Activated CD4-positive, alpha-beta T cell treated with anti-CD3 and anti-CD28 coated beads for 36 hours (primary cell): ENCODE data around the gene STXBP4. TPM values are rescaled to one million over a fixed set of nuclear protein-coding genes. Genes with fewer than 3 reads are reported as not detected.

Experiments used
- ATAC-seq: fragments of 200-7000 bp; cut with Tn5 transposase; one replicate; pipeline ENCODE4 v1.10.0; 2021; ENCODE audit warnings: mild to moderate bottlenecking, moderate library complexity
- CTCF ChIA-PET: fragments of 350-600 bp; sonication (Branson Sonifier 250); formaldehyde crosslinking; loops from one replicate; lab custom pipeline; 2021; ENCODE audit warnings: antibody characterized with exemption; lab: Charles Lee
- POLR2A ChIA-PET: fragments of 350-600 bp; sonication (Branson Sonifier 250); formaldehyde crosslinking; loops from one replicate; lab custom pipeline; 2021; ENCODE audit warnings: antibody characterized with exemption, inconsistent platforms; lab: Charles Lee
- DNase-seq: peaks from one replicate; pipeline ENCODE4 v3.0.0-alpha.2; 2020
- H3K27ac Mint-ChIP-seq: one replicate; pipeline ENCODE4 v1.8.0; 2021; ENCODE audit warnings: mixed read lengths
- H3K27me3 Mint-ChIP-seq: one replicate; pipeline ENCODE4 v1.8.0; 2021; ENCODE audit warnings: mixed read lengths
- H3K36me3 Mint-ChIP-seq: one replicate; pipeline ENCODE4 v1.8.0; 2021; ENCODE audit warnings: low read depth, mixed read lengths
- H3K4me1 Mint-ChIP-seq: one replicate; pipeline ENCODE4 v1.8.0; 2021; ENCODE audit warnings: mixed read lengths
- H3K4me3 Mint-ChIP-seq: one replicate; pipeline ENCODE4 v1.8.0; 2021; ENCODE audit warnings: mild to moderate bottlenecking, moderate library complexity, mixed read lengths
- H3K9me3 Mint-ChIP-seq: one replicate; pipeline ENCODE4 v1.8.0; 2021; ENCODE audit warnings: low read depth, mixed read lengths
- intact Hi-C, 2 experiments: fragments of 100-400 bp; cut with DNase I in 1 of 2; cut with micrococcal nuclease in 1 of 2; formaldehyde crosslinking; loops; one replicate each; pipeline versions ENCODE4 v1.14.2 to v1.15.1; 2022 to 2024; cut with DNase I, micrococcal nuclease
- total RNA-seq, 2 experiments: library from RNA; stranded (reverse); gene quantifications; one replicate each; pipeline ENCODE4 v1.2.3, GENCODE V29; 2021

The STXBP4 gene
- total RNA-seq, 2 experiments from 2014 or later, result 5.4 to 7.2 TPM

- ATAC-seq, result no peak
- no peaks in the 10 kb centered on the region for H3K9me3 Mint-ChIP-seq
- ChIA-PET POLR2A (no interaction called here), CTCF (interaction anchor here (1.6 kb wide), 1 partner anchor 18 kb away, joined by 3 read pairs; no protein-coding TSS in a partner anchor)
- H3K36me3 Mint-ChIP-seq, result peaks cover 6% of the 10 kb centered on the region
- no peak for DNase-seq
- H3K4me3 Mint-ChIP-seq, result no peak overlapping the region
- H3K27me3 Mint-ChIP-seq, result no peaks in the 10 kb centered on the region
- intact Hi-C loops, result no loop called here
- H3K27ac Mint-ChIP-seq, result no peak overlapping the region
- no peaks in the 10 kb centered on the region for H3K4me1 Mint-ChIP-seq
These were observed 188.6 kb downstream of the STXBP4 start for GRCh38 chr17:55157165-55157564.

- peaks cover 4% of the 10 kb centered on the region for H3K36me3 Mint-ChIP-seq
- H3K9me3 Mint-ChIP-seq, result no peaks in the 10 kb centered on the region
- H3K27ac Mint-ChIP-seq, result no peak overlapping the region
- no peaks in the 10 kb centered on the region for H3K27me3 Mint-ChIP-seq
- intact Hi-C loops, result no loop called here
- ChIA-PET POLR2A (no interaction called here), CTCF (no interaction called here)
- DNase-seq (no peak), ATAC-seq (no peak)
- H3K4me1 Mint-ChIP-seq, result no peaks in the 10 kb centered on the region
- H3K4me3 Mint-ChIP-seq, result no peak overlapping the region
These were observed 189.9 kb downstream of the STXBP4 start for GRCh38 chr17:55158439-55158838.

GRCh38 chr17:55159251-55159650 is 190.7 kb downstream of the STXBP4 start:
- peaks cover 4% of the 10 kb centered on the region for H3K36me3 Mint-ChIP-seq
- POLR2A ChIA-PET, result no interaction called here
- DNase-seq (no peak), ATAC-seq (no peak)
- no peaks in the 10 kb centered on the region for H3K4me1 Mint-ChIP-seq
- CTCF ChIA-PET, result no interaction called here
- H3K4me3 Mint-ChIP-seq, result no peak overlapping the region
- H3K27me3 Mint-ChIP-seq, result no peaks in the 10 kb centered on the region
- intact Hi-C loops, result no loop called here
- no peak overlapping the region for H3K27ac Mint-ChIP-seq
- H3K9me3 Mint-ChIP-seq, result no peaks in the 10 kb centered on the region

- ChIA-PET CTCF (no interaction called here), POLR2A (no interaction called here)
- H3K27ac Mint-ChIP-seq, result no peak overlapping the region
- H3K36me3 Mint-ChIP-seq, result peaks cover 4% of the 10 kb centered on the region
- ATAC-seq, result no peak
- DNase-seq, result no peak
- no peak overlapping the region for H3K4me3 Mint-ChIP-seq
- H3K27me3 Mint-ChIP-seq, result no peaks in the 10 kb centered on the region
- no peaks in the 10 kb centered on the region for H3K9me3 Mint-ChIP-seq
- H3K4me1 Mint-ChIP-seq, result no peaks in the 10 kb centered on the region
- intact Hi-C loops, result no loop called here
These were observed 191.9 kb downstream of the STXBP4 start for GRCh38 chr17:55160501-55160900.

GRCh38 chr17:55161935-55162555 is 193.5 kb downstream of the STXBP4 start:
- H3K36me3 Mint-ChIP-seq, result peaks cover 4% of the 10 kb centered on the region
- H3K27ac Mint-ChIP-seq, result no peak overlapping the region
- ATAC-seq (no peak), DNase-seq (no peak)
- no peaks in the 10 kb centered on the region for H3K4me1 Mint-ChIP-seq
- intact Hi-C loops, result no loop called here
- H3K9me3 Mint-ChIP-seq, result no peaks in the 10 kb centered on the region
- H3K4me3 Mint-ChIP-seq, result no peak overlapping the region
- ChIA-PET POLR2A (no interaction called here), CTCF (no interaction called here)
- H3K27me3 Mint-ChIP-seq, result no peaks in the 10 kb centered on the region

- ChIA-PET POLR2A (no interaction called here), CTCF (no interaction called here)
- Mint-ChIP-seq H3K36me3 (peaks cover 4% of the 10 kb centered on the region), H3K4me3 (no peak overlapping the region), H3K27me3 (no peaks in the 10 kb centered on the region), H3K27ac (no peak overlapping the region), H3K9me3 (no peaks in the 10 kb centered on the region), H3K4me1 (no peaks in the 10 kb centered on the region)
- ATAC-seq, result no peak
- intact Hi-C loops, result no loop called here
- DNase-seq, result no peak
These were observed 194.0 kb downstream of the STXBP4 start for GRCh38 chr17:55162556-55162946.

- Mint-ChIP-seq H3K9me3 (no peaks in the 10 kb centered on the region), H3K27ac (no peak overlapping the region), H3K4me1 (no peaks in the 10 kb centered on the region), H3K4me3 (no peak overlapping the region), H3K36me3 (peaks cover 4% of the 10 kb centered on the region), H3K27me3 (no peaks in the 10 kb centered on the region)
- DNase-seq (no peak), ATAC-seq (no peak)
- ChIA-PET CTCF (no interaction called here), POLR2A (no interaction called here)
- intact Hi-C loops, result no loop called here
These were observed 194.8 kb downstream of the STXBP4 start for GRCh38 chr17:55163408-55163807.

- no peak for DNase-seq
- intact Hi-C loops, result no loop called here
- no peaks in the 10 kb centered on the region for H3K4me1 Mint-ChIP-seq
- ATAC-seq, result no peak
- H3K9me3 Mint-ChIP-seq, result no peaks in the 10 kb centered on the region
- H3K27ac Mint-ChIP-seq, result no peak overlapping the region
- ChIA-PET CTCF (interaction anchor here (0.6 to 1.3 kb wide), 2 partner anchors 36 to 262 kb away, joined by 3 read pairs; no protein-coding TSS in a partner anchor), POLR2A (no interaction called here)
- H3K36me3 Mint-ChIP-seq, result no peaks in the 10 kb centered on the region
- no peaks in the 10 kb centered on the region for H3K27me3 Mint-ChIP-seq
- no peak overlapping the region for H3K4me3 Mint-ChIP-seq
These were observed 197.9 kb downstream of the STXBP4 start for GRCh38 chr17:55166506-55166905.

GRCh38 chr17:55167024-55167725 is 198.6 kb downstream of the STXBP4 start:
- Mint-ChIP-seq H3K9me3 (no peaks in the 10 kb centered on the region), H3K4me1 (no peaks in the 10 kb centered on the region), H3K36me3 (no peaks in the 10 kb centered on the region), H3K27me3 (no peaks in the 10 kb centered on the region), H3K4me3 (no peak overlapping the region), H3K27ac (no peak overlapping the region)
- DNase-seq, result no peak
- intact Hi-C loops, result no loop called here
- ChIA-PET CTCF (interaction anchor here (0.6 to 1.3 kb wide), 3 partner anchors 10 to 263 kb away, joined by 3 read pairs; no protein-coding TSS in a partner anchor), POLR2A (no interaction called here)
- ATAC-seq, result no peak

- H3K4me1 Mint-ChIP-seq, result no peaks in the 10 kb centered on the region
- no peaks in the 10 kb centered on the region for H3K36me3 Mint-ChIP-seq
- ChIA-PET POLR2A (no interaction called here), CTCF (no interaction called here)
- peaks cover 3% of the 10 kb centered on the region for H3K9me3 Mint-ChIP-seq
- H3K4me3 Mint-ChIP-seq, result no peak overlapping the region
- no peaks in the 10 kb centered on the region for H3K27me3 Mint-ChIP-seq
- no peak for ATAC-seq
- no peak overlapping the region for H3K27ac Mint-ChIP-seq
- DNase-seq, result no peak
- intact Hi-C loops, result no loop called here
These were observed 200.6 kb downstream of the STXBP4 start for GRCh38 chr17:55168958-55169687.

GRCh38 chr17:55171634-55172328 is 203.2 kb downstream of the STXBP4 start:
- Mint-ChIP-seq H3K4me1 (no peaks in the 10 kb centered on the region), H3K9me3 (peaks cover 9% of the 10 kb centered on the region), H3K27me3 (no peaks in the 10 kb centered on the region), H3K36me3 (peaks cover 3% of the 10 kb centered on the region), H3K4me3 (no peak overlapping the region), H3K27ac (no peak overlapping the region)
- POLR2A ChIA-PET, result no interaction called here
- ATAC-seq, result no peak
- intact Hi-C loops, result no loop called here
- DNase-seq, result no peak
- CTCF ChIA-PET, result interaction anchor here (0.5 kb wide), 1 partner anchor 124 kb away, joined by 3 read pairs; no protein-coding TSS in a partner anchor
